Measurements from ENCODE around the gene OR52A1.

The OR52A1 gene

GRCh38 chr11:5131584-5132335, 22.8 kb downstream of the OR52A1 start:
- DNase-seq: no peak

GRCh38 chr11:5129457-5129877, 25.1 kb downstream of the OR52A1 start:
- DNase-seq: no peak

GRCh38 chr11:5124891-5125620, 29.5 kb downstream of the OR52A1 start:
- DNase-seq: no peak

GRCh38 chr11:5123802-5124521, 30.6 kb downstream of the OR52A1 start:
- no peak for DNase-seq

- DNase-seq: no peak
These were observed 35.7 kb downstream of the OR52A1 start for GRCh38 chr11:5118893-5119292.

- DNase-seq: no peak
These were observed 37.0 kb downstream of the OR52A1 start for GRCh38 chr11:5117588-5117987.

- DNase-seq: no peak
These were observed 39.2 kb downstream of the OR52A1 start for GRCh38 chr11:5115339-5115738.

GRCh38 chr11:5107285-5107684, 47.3 kb downstream of the OR52A1 start:
- DNase-seq: no peak

- no peak for DNase-seq
These were observed 51.5 kb downstream of the OR52A1 start for GRCh38 chr11:5103066-5103465.

GRCh38 chr11:5102246-5102645, 52.3 kb downstream of the OR52A1 start:
- DNase-seq: no peak

GRCh38 chr11:5096011-5096410, 58.5 kb downstream of the OR52A1 start:
- no peak for DNase-seq
